Loucy (cell line): ENCODE data around the gene NPIPB2.
"Not testable (repeated sequence)": the region's sequence is repeated elsewhere in the genome, so short reads cannot be mapped to it uniquely, and the experiment has no call there.

Experiments used
- H2AFZ ChIP-seq: fragments of 200-600 bp; sonication (generic); 2 replicates; pipeline ENCODE4 v1.6.0; 2016; ENCODE audit warnings: antibody characterized with exemption, mild to moderate bottlenecking, low read length, moderate library complexity
- H3F3A ChIP-seq: fragments of 200-600 bp; 2 replicates; pipeline ENCODE4 v1.6.0; 2016; ENCODE audit warnings: antibody characterized with exemption, low read depth, mild to moderate bottlenecking
- H3K27me3 ChIP-seq: fragments of 200-600 bp; sonication (generic); 2 replicates; pipeline ENCODE4 v1.6.1; 2014; ENCODE audit warnings: low read length, mild to moderate bottlenecking; ENCODE audit not compliant: insufficient read depth, poor library complexity, severe bottlenecking
- H3K36me3 ChIP-seq: fragments of 200-600 bp; sonication (generic); 2 replicates; pipeline ENCODE4 v1.6.1; 2016; ENCODE audit warnings: low read length; ENCODE audit not compliant: insufficient read depth
- H3K4me1 ChIP-seq: fragments of 200-600 bp; sonication (generic); 2 replicates; pipeline ENCODE4 v1.5.1; 2014; ENCODE audit warnings: low read length, mild to moderate bottlenecking; ENCODE audit not compliant: insufficient read depth, poor library complexity, severe bottlenecking
- H3K4me2 ChIP-seq: fragments of 200-600 bp; sonication (generic); 2 replicates; pipeline ENCODE4 v1.6.0; 2014; ENCODE audit warnings: antibody characterized with exemption, low read length, low read depth, mild to moderate bottlenecking; ENCODE audit not compliant: poor library complexity, severe bottlenecking
- H3K4me3 ChIP-seq: fragments of 200-600 bp; sonication (generic); 2 replicates; pipeline ENCODE4 v1.5.1; 2014; ENCODE audit warnings: low read length, mild to moderate bottlenecking, mixed read lengths; ENCODE audit not compliant: poor library complexity, severe bottlenecking
- H3K79me2 ChIP-seq: fragments of 200-600 bp; sonication (generic); 2 replicates; pipeline ENCODE4 v1.6.1; 2014; ENCODE audit warnings: low read length; ENCODE audit not compliant: insufficient read depth
- H3K9ac ChIP-seq: fragments of 200-600 bp; sonication (generic); 2 replicates; pipeline ENCODE4 v1.6.0; 2014; ENCODE audit warnings: mild to moderate bottlenecking, low read depth, low read length, moderate library complexity; ENCODE audit not compliant: poor library complexity, severe bottlenecking
- H3K9me2 ChIP-seq: fragments of 200-600 bp; sonication (generic); replicated peaks from 2 replicates; pipeline ENCODE4 v1.6.1; 2016; ENCODE audit warnings: low read depth, low read length, mixed read lengths
- H3K9me3 ChIP-seq: fragments of 200-600 bp; sonication (generic); 2 replicates; pipeline ENCODE4 v1.6.1; 2014; ENCODE audit warnings: mild to moderate bottlenecking, antibody characterized with exemption, low read length, low read depth; ENCODE audit not compliant: insufficient read depth
- H4K20me1 ChIP-seq: fragments of 200-600 bp; sonication (generic); 2 replicates; pipeline ENCODE4 v1.6.0; 2014; ENCODE audit warnings: antibody characterized with exemption, low read length, mild to moderate bottlenecking; ENCODE audit not compliant: insufficient read depth, poor library complexity, severe bottlenecking
- CTCF ChIP-seq: fragments of 200-600 bp; sonication (generic); conservative IDR thresholded peaks from 2 replicates; pipeline ENCODE4 v1.5.1; 2014; ENCODE audit warnings: mild to moderate bottlenecking, antibody characterized with exemption, low read length
- EZH2phosphoT487 ChIP-seq: fragments of 200-600 bp; IDR thresholded peaks from 2 replicates; pipeline ENCODE4 v1.6.1; 2018; ENCODE audit warnings: antibody characterized with exemption, mild to moderate bottlenecking, moderate library complexity, borderline replicate concordance

The NPIPB2 gene

GRCh38 chr16:11941945-11942344 is at the start of gene NPIPB2:
TSS of gene NPIPB2 (minus strand) at chr16:11942045. CDS start at chr16:11942045, 0 bp downstream.
- not testable (repeated sequence) for H4K20me1 ChIP-seq, H3K27me3 ChIP-seq, H3F3A ChIP-seq, H3K9me3 ChIP-seq, H3K79me2 ChIP-seq, H3K4me2 ChIP-seq, H2AFZ ChIP-seq, H3K4me3 ChIP-seq, H3K36me3 ChIP-seq, H3K4me1 ChIP-seq, H3K9me2 ChIP-seq, H3K9ac ChIP-seq

- TF ChIP-seq EZH2phosphoT487 (no peak), CTCF (no peak)
- Histone ChIP-seq H3K9me3 (no peaks in the 10 kb centered on the region), H3K27me3 (no peaks in the 10 kb centered on the region), H3K4me3 (no peak overlapping the region), H3K9me2 (no peaks in the 10 kb centered on the region), H3K4me2 (no peak overlapping the region), H3F3A (no peaks in the 10 kb centered on the region), H3K9ac (no peak overlapping the region), H3K79me2 (no peaks in the 10 kb centered on the region), H3K36me3 (no peaks in the 10 kb centered on the region), H4K20me1 (no peaks in the 10 kb centered on the region), H3K4me1 (peaks cover 8% of the 10 kb centered on the region), H2AFZ (no peak overlapping the region)
These were observed 49.0 kb upstream of the NPIPB2 start for GRCh38 chr16:11990702-11991390.

- Histone ChIP-seq H3F3A (no peaks in the 10 kb centered on the region), H3K4me1 (no peaks in the 10 kb centered on the region), H3K27me3 (no peaks in the 10 kb centered on the region), H3K4me3 (no peak overlapping the region), H3K9ac (no peak overlapping the region), H3K4me2 (no peak overlapping the region), H2AFZ (no peak overlapping the region), H3K9me2 (no peaks in the 10 kb centered on the region), H3K79me2 (no peaks in the 10 kb centered on the region), H3K9me3 (no peaks in the 10 kb centered on the region), H4K20me1 (no peaks in the 10 kb centered on the region), H3K36me3 (no peaks in the 10 kb centered on the region)
- TF ChIP-seq CTCF (no peak), EZH2phosphoT487 (no peak)
These were observed 46.6 kb upstream of the NPIPB2 start for GRCh38 chr16:11988258-11988978.
